NCI-H2107 (cell line): ENCODE data around the gene RGS16.
A peak's percentile ranks its signal among the peaks of the same experiment; 100 is the strongest.
"Not testable (repeated sequence)": the region's sequence is repeated elsewhere in the genome, so short reads cannot be mapped to it uniquely, and the experiment has no call there.

Experiments used
- DNase-seq: peaks from one replicate; lab custom pipeline; 2025; lab: John Stamatoyannopoulos, UW

The RGS16 gene, protein sequence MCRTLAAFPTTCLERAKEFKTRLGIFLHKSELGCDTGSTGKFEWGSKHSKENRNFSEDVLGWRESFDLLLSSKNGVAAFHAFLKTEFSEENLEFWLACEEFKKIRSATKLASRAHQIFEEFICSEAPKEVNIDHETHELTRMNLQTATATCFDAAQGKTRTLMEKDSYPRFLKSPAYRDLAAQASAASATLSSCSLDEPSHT

DNA sequence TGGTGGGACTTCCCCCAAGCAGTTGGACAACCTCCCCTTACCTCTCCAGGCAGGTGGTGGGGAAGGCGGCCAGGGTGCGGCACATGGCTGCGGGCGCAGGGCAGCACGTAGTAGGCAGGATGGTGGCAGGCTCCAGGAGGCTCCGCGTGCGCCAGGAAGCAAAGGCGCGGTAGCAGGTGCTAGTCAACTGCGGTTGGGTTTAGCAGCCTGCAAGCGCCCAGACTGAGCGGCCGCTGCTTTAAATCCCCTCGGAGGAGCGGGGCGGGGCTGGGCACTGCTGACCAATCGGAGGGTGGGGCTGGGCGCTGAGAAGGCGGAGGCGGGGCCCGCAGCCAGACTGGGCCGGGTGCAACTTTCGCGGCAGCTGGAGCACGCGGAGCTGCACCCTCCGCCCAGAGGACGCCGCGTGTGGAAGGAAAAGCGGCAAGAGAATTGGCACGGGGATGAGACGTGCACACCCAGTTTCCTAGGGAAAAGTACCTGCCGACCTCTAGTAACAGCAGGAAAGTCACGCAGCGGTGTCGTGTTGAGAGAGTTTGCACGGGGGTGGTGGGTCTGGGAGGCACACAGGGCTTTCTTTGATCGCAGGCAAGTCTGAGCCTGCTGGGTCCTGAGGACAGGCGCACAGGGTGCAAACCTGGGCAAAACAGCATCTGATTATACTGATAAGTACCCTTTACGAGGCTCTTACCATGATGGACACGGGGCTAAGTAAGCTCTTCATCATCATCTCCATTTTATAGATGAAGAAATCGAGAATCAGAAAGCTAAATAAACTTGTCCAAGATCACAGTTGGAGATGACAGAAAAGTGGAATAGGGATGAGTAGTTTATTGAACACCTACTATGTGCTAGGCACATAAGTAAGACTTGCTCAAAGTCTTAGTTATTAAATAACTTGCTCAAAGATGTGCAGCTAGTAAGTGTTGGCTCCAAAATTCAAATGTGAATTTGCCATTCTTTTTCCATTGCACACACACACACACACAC lies at the start of gene RGS16:
RGS16 (minus strand) TSS at position 215 of the 990 bp plus-strand sequence; CDS start at position 85, 130 bp downstream.
- peak; percentile 97 for DNase-seq

- no peak for DNase-seq
These were observed 49.8 kb upstream of the RGS16 start for GRCh38 chr1:182653986-182654385.

- no peak for DNase-seq
These were observed 48.7 kb upstream of the RGS16 start for GRCh38 chr1:182652933-182653332.

DNA sequence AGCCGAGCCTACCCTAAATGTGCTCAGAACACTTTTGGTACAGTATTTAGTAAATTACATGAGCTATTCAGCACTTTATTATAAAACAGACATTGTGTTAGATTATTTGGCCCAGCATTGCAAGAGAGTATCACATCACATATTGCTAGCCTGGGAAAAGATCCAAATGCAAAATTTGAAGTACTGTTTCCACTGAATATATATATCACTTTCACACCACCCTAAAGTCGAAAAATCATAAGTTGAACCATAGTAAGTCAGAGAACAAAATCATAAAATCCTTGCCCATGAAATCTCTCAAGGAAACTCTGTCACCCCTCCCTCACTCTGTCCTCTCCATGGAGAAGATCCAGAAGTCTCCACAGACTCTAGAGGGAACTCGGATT lies 47.1 kb upstream of the RGS16 start:
- DNase-seq: no peak

- no peak for DNase-seq
These were observed 46.6 kb upstream of the RGS16 start for GRCh38 chr1:182650678-182651338.

GRCh38 chr1:182649041-182649440 lies 44.9 kb upstream of the RGS16 start:
- DNase-seq: no peak

DNA sequence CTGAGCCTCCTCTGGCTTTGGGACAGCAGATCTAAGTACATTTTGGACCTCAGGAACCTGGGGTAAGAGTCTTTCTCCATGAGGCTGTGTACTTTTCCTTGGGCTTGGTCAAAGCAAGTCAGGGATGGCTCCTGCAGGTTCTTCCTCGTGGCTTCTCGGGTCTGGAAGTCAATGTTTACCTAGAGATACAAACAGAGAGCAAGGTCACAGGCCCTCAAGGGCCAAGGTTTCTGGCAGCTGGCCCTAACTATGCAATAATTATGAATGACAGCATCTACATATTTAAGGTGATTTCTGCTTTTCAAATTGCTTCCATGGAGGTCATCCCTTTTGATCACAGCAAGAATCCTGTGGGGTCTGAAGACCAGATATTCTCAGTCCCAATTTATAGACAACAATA lies 42.5 kb upstream of the RGS16 start:
- DNase-seq: no peak

GRCh38 chr1:182644886-182645285 lies 40.7 kb upstream of the RGS16 start:
- no peak for DNase-seq

DNA sequence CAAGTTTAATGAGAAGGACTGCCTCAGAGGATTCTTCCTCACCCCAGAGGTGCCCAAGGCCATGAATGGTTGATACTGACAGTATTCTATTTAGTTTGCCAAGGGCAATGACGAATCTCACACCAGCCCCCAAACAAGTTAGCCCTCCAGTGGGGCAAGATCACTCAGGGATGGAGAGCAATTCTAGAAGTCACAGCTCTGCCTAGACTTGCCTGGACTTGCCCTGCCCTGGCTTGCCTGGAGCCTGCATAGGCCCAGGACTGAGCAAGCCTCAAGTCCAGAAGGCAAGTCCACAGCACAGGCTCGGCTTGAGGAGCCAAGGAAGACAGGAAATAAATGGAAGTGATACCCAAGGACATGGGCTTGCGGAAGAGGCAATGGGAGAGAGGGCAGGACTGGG lies 39.5 kb upstream of the RGS16 start:
- DNase-seq: no peak

DNA sequence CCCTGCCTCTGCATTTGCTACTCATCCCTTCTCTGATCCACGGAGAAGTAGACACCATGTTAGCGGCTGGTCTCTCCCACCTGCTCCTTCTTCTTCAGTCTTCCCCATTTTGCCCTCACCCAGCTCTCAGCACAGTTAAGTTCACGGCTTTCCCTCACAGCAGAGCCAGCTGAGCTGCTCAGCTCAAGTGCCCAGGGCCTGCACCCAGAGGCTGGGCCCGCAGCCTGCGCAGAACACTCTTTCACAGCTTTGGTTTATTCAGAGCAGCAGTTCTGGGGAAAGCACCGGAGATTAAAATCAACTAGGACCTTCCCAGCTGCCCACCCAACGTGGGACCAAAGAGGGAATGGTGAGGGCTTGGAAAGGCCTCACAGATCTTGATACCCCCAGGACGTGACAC lies 38.3 kb upstream of the RGS16 start:
- no peak for DNase-seq

DNA sequence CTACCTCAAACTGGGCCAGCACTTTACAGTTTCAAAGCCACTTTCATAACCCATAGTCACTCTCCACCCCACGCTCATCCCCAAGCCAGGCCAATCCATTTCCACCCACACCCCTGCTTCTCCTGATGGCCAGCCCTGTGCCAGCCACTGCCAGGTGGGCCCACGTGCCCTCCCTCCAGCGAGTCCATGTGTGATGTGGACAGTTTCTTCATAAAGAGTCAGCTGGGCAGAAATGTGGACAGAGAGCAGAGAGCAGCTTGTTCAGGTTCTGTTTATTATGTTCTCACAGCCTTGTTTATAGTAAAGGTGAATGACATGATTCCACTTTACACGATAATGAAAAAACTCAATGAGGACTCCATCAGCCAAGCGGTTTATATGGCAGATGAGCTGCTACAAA lies 37.4 kb upstream of the RGS16 start:
- DNase-seq: no peak

DNA sequence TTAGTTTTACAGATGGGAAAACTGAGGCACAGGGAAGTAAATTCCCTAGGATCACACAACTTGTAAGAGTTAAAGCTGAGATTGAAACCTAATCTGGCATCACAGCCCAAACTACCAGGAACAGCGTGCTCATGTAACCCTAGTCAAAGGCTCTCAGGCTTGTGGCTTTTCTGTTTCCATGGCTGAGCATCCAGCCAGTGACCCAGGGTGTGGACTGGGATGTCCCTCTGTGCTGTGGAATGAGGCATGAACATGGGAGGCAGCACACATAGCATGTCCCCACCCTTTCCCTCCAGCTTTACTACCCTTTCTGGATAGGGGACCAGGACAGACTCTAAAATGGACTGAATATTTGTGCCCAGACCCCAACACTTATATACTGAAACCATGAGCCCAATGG lies 35.1 kb upstream of the RGS16 start:
- no peak for DNase-seq

DNA sequence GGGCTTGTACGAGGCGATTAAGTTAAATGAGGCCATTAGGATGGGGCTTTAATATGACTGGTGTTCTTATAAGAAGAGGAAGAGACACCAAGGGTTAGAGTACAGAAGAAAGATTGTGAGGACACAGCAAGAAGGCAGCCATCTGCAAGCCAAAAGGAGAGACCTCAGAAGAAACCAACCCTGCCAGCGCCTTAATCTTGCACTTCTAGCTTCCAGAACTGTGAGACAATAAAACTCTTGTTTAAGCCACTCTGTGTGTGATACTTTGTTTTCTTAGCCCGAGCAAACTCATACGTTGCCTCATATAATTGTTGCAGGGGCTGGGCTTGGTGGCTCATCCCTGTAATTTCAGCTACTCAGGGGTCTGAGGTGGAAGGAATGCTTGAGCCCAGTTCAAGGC lies 33.6 kb upstream of the RGS16 start:
- DNase-seq: no peak

DNA sequence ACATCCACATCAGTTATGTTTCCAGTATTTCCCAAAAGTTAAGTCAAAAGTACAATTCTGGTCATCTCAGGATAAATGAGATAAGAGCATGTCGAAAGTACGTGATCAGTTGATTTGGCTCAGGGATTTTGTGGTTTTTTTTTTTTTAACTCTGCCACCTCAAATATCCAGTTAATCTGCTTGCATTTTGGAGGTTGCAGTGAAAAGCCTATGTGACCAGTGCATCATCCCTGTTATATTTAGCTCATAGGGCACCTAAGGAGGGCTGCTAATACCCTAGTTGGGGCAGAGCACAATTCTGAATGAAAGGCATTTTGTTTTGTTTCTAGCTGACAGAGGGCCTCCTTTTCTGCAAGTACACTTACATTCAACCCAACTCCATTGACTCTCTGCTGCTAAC lies 31.7 kb upstream of the RGS16 start:
- DNase-seq: no peak

- DNase-seq: no peak
These were observed 30.3 kb upstream of the RGS16 start for GRCh38 chr1:182634306-182635072.

DNA sequence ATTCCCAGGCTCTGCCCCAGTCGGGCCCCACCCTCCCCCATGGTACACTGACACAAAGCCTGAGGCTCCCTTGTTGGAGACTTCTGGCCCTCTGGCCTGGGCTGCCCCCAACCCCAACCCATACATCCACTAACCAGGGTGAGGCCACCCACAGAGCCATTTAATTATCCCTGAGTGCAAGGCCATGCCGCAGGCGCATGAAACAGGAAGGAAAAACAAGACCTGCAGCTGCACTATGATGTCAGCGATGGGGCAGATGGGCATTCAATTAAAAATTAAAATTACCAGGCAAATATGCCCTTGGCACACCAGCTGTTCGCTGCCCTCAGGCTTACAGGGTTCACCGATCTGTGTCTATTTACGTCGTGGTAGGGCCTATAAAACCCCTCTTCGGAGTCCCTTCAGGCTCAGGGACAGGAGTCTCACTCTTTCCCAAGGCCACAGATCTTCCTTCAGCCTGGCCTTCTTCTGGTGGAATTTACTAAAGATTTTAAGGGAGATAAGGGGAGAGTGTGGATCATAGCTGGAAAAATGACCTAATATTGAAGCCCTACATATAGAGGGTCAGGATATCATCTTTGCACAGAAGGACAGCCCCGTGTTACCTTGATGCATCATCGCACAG lies 29.6 kb upstream of the RGS16 start:
- peak; percentile 45 for DNase-seq

DNA sequence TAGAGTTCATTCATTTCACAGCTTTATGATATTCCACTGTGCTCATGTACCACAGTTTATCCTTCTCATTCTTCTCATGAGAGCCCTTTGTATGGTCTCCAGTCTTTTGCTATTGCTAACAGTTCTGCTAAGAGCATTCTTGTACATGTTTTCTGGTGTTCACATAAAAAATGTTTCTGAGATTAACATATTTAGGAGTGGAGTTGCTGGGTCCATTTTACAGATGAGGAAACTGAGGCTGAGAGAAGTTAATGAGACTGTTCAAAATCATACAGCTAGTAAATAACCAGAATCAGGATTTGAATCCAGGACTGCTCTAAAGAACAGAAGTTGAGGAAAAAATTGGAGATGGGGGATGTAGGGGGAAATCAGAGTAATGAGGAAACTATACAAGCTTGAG lies 28.8 kb upstream of the RGS16 start:
- no peak for DNase-seq

DNA sequence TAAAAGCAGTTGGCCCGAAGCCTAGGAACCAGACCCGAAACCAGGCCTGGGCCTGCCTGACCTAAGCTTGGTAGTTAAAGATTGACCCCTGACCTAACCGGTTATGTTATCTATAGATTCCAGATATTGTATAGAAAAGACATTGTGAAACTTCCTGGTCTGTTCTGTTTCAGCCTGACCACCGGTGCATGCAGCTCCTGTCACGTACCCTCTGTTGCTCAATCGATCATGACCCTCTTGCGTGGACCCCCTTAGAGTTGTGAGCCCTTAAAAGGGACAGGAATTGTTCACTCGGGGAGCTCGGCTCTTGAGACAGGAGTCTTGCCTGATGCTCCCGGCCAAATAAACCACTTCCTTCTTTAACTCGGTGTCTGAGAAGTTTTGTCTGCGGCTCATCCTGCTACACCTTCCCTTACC lies 28.3 kb upstream of the RGS16 start:
- not testable (repeated sequence) for DNase-seq

DNA sequence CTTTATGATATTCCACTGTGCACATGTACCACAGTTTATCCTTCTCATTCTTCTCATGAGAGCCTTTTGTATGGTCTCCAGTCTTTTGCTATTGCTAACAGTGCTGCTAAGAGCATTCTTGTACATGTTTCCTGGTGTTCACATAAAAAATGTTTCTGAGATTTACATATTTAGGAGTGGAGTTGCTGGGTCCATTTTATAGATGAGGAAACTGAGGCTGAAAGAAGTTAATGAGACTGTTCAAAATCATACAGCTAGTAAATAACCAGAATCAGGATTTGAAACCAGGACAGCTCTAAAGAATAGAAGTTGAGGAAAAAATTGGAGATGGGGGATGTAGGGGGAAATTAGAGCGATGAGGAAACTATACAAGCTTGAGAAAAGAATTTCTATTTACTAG lies 27.8 kb upstream of the RGS16 start:
- no peak for DNase-seq

GRCh38 chr1:182631053-182631677 lies 27.0 kb upstream of the RGS16 start:
- DNase-seq: no peak

- DNase-seq: no peak
These were observed 26.4 kb upstream of the RGS16 start for GRCh38 chr1:182630586-182630985.
